ENCODE measurements around the gene GBX2. TPM values are rescaled to one million over a fixed set of nuclear protein-coding genes. Genes with fewer than 3 reads are reported as not detected.
"Not testable (repeated sequence)": the region's sequence is repeated elsewhere in the genome, so short reads cannot be mapped to it uniquely, and the experiment has no call there.

The GBX2 gene
- total RNA-seq, 1 experiment from 2014 or later: 24.4 TPM

GRCh38 chr2:236158969-236159777 lies 9.0 kb downstream of the GBX2 start:
- peaks cover 68% of the 10 kb centered on the region for H3K27me3 ChIP-seq (ENCODE audit: control insufficient read depth, insufficient read depth, low read length)
- no peaks in the 10 kb centered on the region for H3K36me3 ChIP-seq (replicated peaks; ENCODE audit: control insufficient read depth, insufficient read depth, low read length)
- 0 out of 2 replicates have a peak overlapping the region, but pooled peaks have one; percentile 5 for H3K4me3 ChIP-seq (ENCODE audit: insufficient read depth, low read depth, low read length)
- peak; percentile 95 for DNase-seq

DNA sequence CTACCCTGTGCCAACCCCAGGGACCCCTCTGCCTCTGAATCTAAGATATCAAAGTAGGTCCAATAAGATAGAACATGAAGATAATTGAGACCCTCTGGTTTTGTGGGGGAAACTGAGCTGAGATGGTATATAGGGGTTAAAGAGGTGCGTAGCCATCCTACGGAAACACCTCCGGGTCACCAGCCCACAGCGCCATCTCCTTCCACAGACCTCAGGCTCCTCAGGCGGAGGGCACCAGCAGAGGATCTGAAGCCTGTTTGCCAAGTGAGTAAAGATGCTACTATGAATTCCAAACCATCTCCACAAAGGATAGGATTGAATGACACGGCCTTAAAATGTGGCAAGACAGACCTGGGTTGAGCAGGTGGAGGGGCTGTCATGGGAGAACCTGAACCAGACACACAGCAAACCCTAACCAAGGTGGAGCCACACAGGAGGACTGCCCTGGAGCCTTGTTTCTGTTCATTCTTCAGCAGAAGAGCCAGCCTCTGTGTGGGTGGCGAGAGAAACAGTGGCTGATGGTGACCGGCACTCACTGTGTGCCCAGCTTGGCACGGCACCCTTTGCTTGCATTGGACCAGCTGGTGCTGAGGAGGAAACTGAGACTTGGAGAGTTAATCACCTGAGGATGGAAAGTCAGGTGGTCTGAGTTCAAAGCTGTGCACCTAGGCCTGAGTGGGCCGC lies 10.2 kb downstream of the GBX2 start:
- Histone ChIP-seq H3K4me3 (ENCODE audit: insufficient read depth, low read depth, low read length) (no peak overlapping the region), H3K27me3 (ENCODE audit: control insufficient read depth, insufficient read depth, low read length) (peaks cover 56% of the 10 kb centered on the region), H3K36me3 (replicated peaks; ENCODE audit: control insufficient read depth, insufficient read depth, low read length) (no peaks in the 10 kb centered on the region)
- peak; percentile 41 for DNase-seq

DNA sequence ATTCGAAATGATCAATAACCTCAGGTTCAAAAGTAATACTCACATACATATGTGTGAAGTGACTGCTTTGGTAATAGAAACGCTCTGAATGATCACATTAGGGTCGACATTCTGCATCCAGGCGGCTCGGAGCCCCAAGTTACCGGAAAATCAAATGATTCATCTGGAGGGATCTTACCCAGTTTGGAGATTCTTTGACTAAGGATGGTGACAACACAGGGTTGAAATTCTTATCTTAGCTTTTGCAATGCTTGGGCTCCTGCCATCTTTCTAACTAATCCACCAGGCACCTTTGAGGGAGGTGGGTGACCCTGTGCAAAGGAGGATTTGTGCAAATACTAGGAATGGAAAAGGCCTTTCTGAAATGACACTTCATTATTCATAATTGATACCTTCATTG lies 10.8 kb downstream of the GBX2 start:
- H3K27me3 ChIP-seq (ENCODE audit: control insufficient read depth, insufficient read depth, low read length): peaks cover 50% of the 10 kb centered on the region
- no peak overlapping the region for H3K4me3 ChIP-seq (ENCODE audit: insufficient read depth, low read depth, low read length)
- no peak for DNase-seq
- no peaks in the 10 kb centered on the region for H3K36me3 ChIP-seq (replicated peaks; ENCODE audit: control insufficient read depth, insufficient read depth, low read length)

DNA sequence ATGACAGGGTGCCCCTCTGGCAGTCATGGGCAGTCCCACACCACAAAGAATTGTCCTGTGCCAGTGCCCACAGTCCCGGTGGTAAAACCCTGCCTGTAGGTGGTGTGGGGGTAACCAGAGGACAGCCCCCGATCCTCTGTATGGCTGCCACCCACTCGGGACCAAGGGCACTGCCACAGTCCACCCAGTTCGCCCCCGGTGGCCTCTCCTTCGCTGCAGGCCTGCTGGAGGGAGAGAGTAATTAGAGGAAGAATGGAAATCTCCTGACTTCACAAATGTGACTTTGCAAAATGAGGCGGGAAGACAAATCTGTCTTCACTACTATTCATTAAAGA lies 11.4 kb downstream of the GBX2 start:
- no peak for DNase-seq
- Histone ChIP-seq H3K4me3 (ENCODE audit: insufficient read depth, low read depth, low read length) (no peak overlapping the region), H3K36me3 (replicated peaks; ENCODE audit: control insufficient read depth, insufficient read depth, low read length) (no peaks in the 10 kb centered on the region), H3K27me3 (ENCODE audit: control insufficient read depth, insufficient read depth, low read length) (peaks cover 45% of the 10 kb centered on the region)

- no peak for DNase-seq
- peaks cover 39% of the 10 kb centered on the region for H3K27me3 ChIP-seq (ENCODE audit: control insufficient read depth, insufficient read depth, low read length)
- H3K36me3 ChIP-seq (replicated peaks; ENCODE audit: control insufficient read depth, insufficient read depth, low read length): no peaks in the 10 kb centered on the region
- no peak overlapping the region for H3K4me3 ChIP-seq (ENCODE audit: insufficient read depth, low read depth, low read length)
Measured at GRCh38 chr2:236156095-236156859, 11.9 kb downstream of the GBX2 start.

DNA sequence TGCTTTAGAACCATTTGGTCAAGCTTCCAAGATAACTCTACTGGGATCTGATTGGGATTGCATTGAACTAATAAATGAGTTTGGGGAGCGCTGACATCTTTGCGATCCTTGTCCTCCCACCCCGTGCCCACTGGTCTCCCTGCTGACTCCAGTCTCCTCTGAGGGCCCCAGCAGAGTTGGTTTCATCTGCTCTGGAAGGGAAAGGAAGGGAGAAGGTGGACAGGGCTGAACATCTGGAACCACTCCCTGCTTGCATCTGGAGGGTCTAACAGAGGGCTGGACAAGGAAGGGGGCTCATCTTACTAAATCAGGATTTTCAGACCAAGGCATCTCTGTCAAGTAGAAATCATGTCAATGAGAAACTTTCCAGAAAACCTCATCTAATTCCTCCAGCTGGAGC lies 12.8 kb downstream of the GBX2 start:
- peaks cover 30% of the 10 kb centered on the region for H3K27me3 ChIP-seq (ENCODE audit: control insufficient read depth, insufficient read depth, low read length)
- DNase-seq: no peak
- no peak overlapping the region for H3K4me3 ChIP-seq (ENCODE audit: insufficient read depth, low read depth, low read length)
- no peaks in the 10 kb centered on the region for H3K36me3 ChIP-seq (replicated peaks; ENCODE audit: control insufficient read depth, insufficient read depth, low read length)

DNA sequence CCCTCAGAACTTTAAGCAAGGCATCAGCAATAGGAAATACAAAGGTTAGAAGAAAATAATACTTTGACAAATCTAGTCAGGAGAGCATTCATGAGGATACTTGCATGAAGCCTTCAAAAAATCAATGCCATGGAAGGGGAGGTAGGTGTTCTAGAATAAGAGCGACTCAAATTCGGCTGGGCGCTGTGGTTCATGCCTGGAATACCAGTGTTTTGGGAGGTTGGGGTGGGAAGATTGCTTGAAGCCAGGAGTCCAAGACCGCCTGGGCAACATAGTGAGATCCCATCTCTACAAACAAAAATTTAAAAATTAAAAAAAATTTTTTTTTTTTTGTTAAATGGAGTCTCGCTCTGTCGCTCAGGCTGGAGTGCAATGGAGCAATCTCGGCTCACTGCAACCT lies 21.8 kb downstream of the GBX2 start:
- no peak overlapping the region for H3K4me3 ChIP-seq (ENCODE audit: insufficient read depth, low read depth, low read length)
- no peaks in the 10 kb centered on the region for H3K36me3 ChIP-seq (replicated peaks; ENCODE audit: control insufficient read depth, insufficient read depth, low read length)
- DNase-seq: no peak
- no peaks in the 10 kb centered on the region for H3K27me3 ChIP-seq (ENCODE audit: control insufficient read depth, insufficient read depth, low read length)

GRCh38 chr2:236143811-236144210 lies 24.4 kb downstream of the GBX2 start:
- H3K4me3 ChIP-seq (ENCODE audit: insufficient read depth, low read depth, low read length): no peak overlapping the region
- no peaks in the 10 kb centered on the region for H3K27me3 ChIP-seq (ENCODE audit: control insufficient read depth, insufficient read depth, low read length)
- DNase-seq: no peak
- H3K36me3 ChIP-seq (replicated peaks; ENCODE audit: control insufficient read depth, insufficient read depth, low read length): no peaks in the 10 kb centered on the region

- H3K27me3 ChIP-seq (ENCODE audit: control insufficient read depth, insufficient read depth, low read length); H3K36me3 ChIP-seq (replicated peaks; ENCODE audit: control insufficient read depth, insufficient read depth, low read length); H3K4me3 ChIP-seq (ENCODE audit: insufficient read depth, low read depth, low read length): not testable (repeated sequence)
- peak; percentile 40 for DNase-seq
Measured at GRCh38 chr2:236141616-236142015, 26.6 kb downstream of the GBX2 start.

DNA sequence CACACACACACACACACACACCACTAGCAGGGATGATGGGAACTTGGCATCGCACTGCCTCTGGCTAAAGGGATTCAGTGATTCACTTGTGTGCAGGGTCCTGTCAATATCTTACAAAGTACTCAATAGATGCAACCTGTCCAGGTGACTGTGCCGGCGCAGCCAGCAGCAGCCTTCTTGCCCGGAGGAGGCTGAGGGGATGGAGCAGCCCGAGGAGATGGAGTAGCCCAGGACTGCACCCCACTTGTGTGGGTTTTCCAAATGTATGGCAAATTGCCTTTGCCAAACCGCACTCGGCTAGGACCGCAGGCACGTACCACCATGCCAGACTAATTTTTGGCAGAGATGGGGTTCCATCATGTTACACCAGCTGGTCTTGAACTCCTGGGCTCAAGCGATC lies 31.1 kb downstream of the GBX2 start:
- Histone ChIP-seq H3K27me3 (ENCODE audit: control insufficient read depth, insufficient read depth, low read length) (no peaks in the 10 kb centered on the region), H3K4me3 (ENCODE audit: insufficient read depth, low read depth, low read length) (no peak overlapping the region), H3K36me3 (replicated peaks; ENCODE audit: control insufficient read depth, insufficient read depth, low read length) (no peaks in the 10 kb centered on the region; the same call in 1 of the 2 replicates)
- no peak for DNase-seq

DNA sequence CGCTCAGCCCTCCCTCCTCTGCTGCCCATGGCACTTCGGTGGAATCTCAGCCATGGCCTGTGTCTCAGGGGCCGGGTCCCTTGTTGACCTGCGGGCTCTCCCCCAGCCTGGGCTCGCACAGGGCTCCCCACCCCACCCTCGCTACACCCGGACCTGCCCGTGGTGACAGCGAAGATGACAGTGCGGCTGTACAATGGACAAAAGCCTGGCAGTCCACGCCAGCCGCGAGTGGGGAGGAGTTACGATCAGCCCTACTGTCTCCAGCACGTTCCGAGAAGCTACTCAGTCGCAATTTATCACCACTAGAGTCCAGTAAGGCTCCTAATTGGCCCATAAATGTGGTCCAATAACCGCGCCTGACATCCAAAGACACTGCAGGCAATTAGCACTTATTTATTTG lies 31.6 kb downstream of the GBX2 start:
- H3K4me3 ChIP-seq (ENCODE audit: insufficient read depth, low read depth, low read length): no peak overlapping the region
- DNase-seq: peak; percentile 37
- H3K27me3 ChIP-seq (ENCODE audit: control insufficient read depth, insufficient read depth, low read length): no peaks in the 10 kb centered on the region

DNA sequence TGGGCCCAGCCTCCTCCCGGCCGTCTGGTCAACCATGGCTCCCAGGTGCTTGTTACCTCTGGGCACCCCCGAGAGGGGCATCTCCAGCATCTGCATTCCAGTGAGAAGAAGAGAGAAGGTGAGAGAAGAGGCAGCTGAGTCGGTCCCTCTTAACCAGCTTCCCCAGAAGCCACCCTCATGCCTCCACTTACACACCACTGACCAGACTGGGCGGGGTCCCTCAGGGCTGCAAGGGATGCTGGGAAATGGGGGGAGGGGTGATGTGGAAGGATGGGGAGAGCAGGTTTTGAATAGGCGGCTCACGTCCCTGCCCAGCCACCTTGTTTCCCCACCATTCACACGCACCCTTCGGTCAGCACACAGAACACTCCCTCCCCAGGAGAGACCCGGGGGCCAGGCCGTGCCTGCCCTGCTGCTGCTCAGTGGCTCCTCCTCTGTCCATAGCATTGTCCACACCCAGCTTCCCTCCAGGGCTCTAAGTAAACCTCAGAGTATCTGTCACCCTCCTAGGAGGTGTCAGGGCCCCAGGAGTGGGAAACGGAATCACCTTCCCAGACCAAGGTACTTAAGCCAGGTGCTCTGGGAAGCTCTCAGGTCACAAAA lies 34.7 kb downstream of the GBX2 start:
- H3K36me3 ChIP-seq (replicated peaks; ENCODE audit: control insufficient read depth, insufficient read depth, low read length): no peaks in the 10 kb centered on the region; the same call in 1 of the 2 replicates
- H3K27me3 ChIP-seq (ENCODE audit: control insufficient read depth, insufficient read depth, low read length): no peaks in the 10 kb centered on the region
- DNase-seq: peak; percentile 75
- H3K4me3 ChIP-seq (ENCODE audit: insufficient read depth, low read depth, low read length): no peak overlapping the region

More for the DNA sequence above, 31.6 kb downstream of the GBX2 start:
- H3K36me3 ChIP-seq (replicated peaks; ENCODE audit: control insufficient read depth, insufficient read depth, low read length): no peaks in the 10 kb centered on the region; the same call in 1 of the 2 replicates

- H3K27me3 ChIP-seq (ENCODE audit: control insufficient read depth, insufficient read depth, low read length): no peaks in the 10 kb centered on the region
- H3K36me3 ChIP-seq (replicated peaks; ENCODE audit: control insufficient read depth, insufficient read depth, low read length): no peaks in the 10 kb centered on the region; the same call in 1 of the 2 replicates
- H3K4me3 ChIP-seq (ENCODE audit: insufficient read depth, low read depth, low read length): no peak overlapping the region
Measured at GRCh38 chr2:236131073-236131692, 37.0 kb downstream of the GBX2 start.

More at GRCh38 chr2:236131073-236131692, 37.0 kb downstream of the GBX2 start:
- DNase-seq: peak; percentile 69
